ENCODE results near the gene FEM1C.
"Not testable (repeated sequence)": the region's sequence is repeated elsewhere in the genome, so short reads cannot be mapped to it uniquely, and the experiment has no call there.

Gene FEM1C

GRCh38 chr5:115516372-115516771, 28.2 kb downstream of the FEM1C start:
- DNase-seq = no peak

- no peak for DNase-seq
These were observed 30.4 kb downstream of the FEM1C start for GRCh38 chr5:115514220-115514619.

- DNase-seq = no peak
These were observed 32.9 kb downstream of the FEM1C start for GRCh38 chr5:115511632-115512031.

GRCh38 chr5:115510145-115510645, 34.4 kb downstream of the FEM1C start:
- DNase-seq = no peak

DNA sequence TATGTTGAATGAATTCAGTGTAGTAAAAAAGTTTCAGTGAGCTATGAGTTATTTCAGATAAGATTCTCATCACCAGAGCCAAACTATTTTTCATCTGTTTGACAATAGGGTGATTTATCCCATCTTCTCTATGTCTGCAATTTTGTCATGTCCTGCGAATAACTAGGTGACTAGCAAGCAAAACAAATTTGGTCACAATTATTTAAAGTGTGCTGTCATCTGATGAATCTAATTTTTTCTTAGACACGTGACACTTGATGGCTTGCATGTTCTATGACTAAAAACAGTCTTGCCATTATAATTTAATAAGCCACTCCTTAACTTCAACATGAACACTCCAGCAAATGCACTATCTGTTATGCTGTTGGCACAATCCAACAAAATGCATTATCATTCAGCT, 35.0 kb downstream of the FEM1C start:
- no peak for DNase-seq

DNA sequence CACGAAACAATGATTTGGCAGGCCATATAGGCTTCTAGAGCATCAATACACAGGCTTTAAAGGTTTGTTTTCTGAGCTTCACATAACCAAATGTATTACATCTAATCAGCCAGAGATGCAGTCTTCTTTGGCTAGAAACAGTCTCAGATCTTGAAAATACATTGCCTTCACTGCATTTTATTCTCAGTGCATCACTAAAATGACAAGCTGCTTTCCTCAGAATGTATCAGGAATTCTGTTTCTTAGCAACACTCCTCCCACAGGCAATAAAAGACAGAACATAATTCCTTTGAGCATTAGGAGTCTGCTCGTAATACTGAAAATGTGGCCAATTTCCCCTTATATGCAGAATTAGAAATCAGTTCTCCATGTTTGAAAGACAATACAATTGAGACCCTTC, 36.9 kb downstream of the FEM1C start:
- no peak for DNase-seq

GRCh38 chr5:115503420-115503819, 41.2 kb downstream of the FEM1C start:
- DNase-seq = no peak

DNA sequence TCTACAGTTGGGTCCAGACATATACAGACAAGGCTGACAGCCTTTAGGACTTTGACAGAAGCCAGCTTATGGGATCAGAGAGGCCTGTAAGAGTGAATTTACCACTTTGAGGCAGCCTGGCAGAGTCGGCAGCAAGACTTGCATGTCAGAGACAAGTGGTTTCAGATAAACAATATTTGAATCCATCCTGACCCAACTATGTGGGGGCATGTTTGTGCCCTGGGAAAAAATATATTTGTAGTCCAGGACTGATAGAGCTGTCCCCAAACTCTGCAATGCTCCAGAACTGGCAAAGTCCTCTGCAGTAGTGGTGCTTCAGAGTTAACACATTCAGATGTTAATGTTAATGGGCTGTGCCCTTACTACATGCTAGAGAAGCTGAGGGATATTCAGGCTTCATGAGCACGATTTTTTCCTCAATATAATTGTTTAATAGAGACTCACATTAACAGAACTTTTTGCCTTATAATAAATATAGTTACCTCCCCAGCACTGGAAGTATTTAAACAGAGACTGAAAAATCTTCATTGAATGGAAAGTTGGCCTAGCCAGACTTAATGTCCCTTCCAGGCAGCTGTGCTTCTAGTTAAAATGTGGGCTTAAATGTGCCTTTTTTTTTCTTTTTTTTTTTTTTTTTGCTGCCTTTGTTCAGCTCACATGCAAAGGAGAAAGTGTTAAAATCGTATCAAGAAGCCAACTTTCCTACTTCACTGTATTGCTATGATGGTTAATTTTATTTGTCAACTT, 42.9 kb downstream of the FEM1C start:
- no peak for DNase-seq

GRCh38 chr5:115500225-115500624, 44.4 kb downstream of the FEM1C start:
- no peak for DNase-seq

GRCh38 chr5:115496936-115497576, 47.5 kb downstream of the FEM1C start:
- no peak for DNase-seq

DNA sequence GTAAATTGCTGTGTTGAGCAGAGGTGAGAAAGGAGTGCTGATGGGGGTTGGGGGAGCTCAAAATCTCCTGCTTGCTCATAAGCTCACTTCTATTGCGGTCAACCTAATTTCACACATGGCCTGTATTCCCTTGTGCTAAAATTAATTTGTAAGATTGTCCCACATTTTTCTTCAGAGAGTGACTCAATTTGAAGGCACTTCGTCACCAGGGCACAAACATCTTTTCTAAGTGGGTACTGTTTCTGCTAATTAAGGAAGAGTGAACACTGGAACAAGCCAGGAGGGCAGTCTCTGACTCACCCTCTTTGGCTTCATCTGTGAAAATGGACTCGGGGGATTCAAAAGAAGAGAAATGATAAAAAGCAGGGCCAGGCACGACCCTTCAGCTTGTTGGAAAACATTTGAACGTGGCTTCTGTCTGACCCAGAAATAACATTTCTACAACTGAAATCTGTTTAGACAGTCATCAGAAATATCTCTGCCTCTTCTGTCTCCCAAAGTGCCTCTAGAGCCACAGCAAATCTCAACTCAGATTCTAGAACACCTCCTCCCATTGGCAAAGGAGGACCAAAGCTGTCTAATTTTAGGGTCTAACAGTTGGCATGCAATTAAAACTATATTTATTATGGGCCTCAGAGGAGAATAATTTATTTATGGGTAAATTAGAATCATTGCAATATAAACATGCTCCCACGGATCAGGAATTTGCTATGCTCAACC, 49.8 kb downstream of the FEM1C start:
- no peak for DNase-seq

GRCh38 chr5:115490596-115490995, 54.0 kb downstream of the FEM1C start:
- no peak for DNase-seq

- DNase-seq = no peak
These were observed 54.8 kb downstream of the FEM1C start for GRCh38 chr5:115489733-115490132.

GRCh38 chr5:115487756-115488155, 56.8 kb downstream of the FEM1C start:
- peak in 1 of 2 donors; percentile 19 for DNase-seq

DNA sequence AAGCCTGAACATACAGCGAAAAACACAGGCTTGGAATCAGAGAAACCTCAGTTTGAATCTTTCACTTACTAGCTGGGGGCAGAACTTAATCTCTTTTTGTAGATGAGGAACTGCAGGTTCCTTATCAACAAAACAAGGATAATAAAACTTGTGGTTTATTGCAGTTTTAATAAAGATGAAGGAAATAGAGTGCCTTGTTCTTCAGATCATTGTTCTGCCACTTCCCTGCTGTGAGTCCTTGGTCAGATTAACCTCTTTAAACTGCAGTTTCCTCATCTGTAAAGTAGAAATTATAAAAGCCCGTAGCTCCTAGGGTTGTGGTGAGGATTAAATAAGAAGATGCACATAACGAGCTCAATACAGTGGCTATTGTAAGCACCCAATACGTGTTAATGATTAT, 57.4 kb downstream of the FEM1C start:
- no peak for DNase-seq

DNA sequence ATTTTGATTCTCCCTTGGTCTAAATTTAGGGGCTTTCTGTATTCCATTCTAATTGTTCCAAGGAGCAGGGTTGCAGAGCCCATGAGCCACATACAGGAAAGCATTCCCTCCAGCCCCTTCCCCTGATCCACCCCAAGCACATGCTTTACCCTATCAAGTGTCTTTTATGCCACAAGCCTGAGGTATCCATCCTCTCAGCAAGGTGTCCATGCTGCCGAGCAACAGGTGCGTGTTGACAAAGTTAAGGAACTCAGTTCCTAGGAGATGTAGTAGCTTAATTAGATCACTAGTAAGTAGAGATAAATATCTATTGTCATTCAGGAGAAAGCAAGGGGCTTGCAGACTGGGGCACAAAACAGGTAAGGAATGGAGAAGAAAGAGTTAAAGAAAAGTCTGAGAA, 57.8 kb downstream of the FEM1C start:
- no peak for DNase-seq

DNA sequence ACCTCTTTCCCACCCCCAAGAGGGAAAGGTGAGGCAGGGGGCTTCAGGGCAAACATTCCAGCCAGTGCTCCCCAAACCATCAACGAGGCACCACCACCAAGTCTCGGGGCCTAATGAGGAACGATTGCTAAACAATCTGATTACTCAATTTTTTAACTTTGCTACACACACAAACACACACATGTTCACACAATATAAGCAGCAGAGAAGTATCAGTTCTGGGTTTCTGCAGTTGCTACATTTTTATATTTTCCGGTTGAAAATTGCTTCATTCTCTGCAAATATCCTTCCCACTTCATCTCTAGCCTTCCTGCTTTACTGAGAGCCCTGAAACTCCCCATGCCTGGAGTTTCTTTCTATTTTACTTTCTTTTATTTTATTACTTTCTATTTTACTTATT, 60.2 kb downstream of the FEM1C start:
- DNase-seq = no peak

- DNase-seq = no peak
These were observed 63.7 kb downstream of the FEM1C start for GRCh38 chr5:115480900-115481299.

- no peak for DNase-seq
These were observed 64.3 kb downstream of the FEM1C start for GRCh38 chr5:115480271-115480670.

- DNase-seq = not testable (repeated sequence)
These were observed 65.3 kb downstream of the FEM1C start for GRCh38 chr5:115479166-115479873.

DNA sequence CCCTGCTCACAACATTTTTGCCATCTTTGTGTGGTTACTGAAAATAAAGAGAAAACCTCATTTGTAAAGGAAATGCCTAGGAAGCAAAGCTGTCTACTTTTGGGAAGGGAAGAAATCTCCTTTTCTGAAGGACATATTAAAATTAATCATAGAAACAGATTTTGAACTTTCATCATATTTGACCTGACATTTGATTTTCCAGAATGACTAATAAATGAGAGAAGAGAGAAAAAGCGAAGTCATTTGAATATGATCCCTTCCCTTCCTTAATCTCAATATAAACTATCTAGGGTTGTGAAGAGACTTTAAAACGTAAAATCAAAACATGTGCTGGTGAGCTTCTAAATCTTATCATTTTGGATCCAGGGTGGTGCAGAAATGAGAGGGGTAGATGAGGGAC, 66.3 kb downstream of the FEM1C start:
- DNase-seq = no peak

DNA sequence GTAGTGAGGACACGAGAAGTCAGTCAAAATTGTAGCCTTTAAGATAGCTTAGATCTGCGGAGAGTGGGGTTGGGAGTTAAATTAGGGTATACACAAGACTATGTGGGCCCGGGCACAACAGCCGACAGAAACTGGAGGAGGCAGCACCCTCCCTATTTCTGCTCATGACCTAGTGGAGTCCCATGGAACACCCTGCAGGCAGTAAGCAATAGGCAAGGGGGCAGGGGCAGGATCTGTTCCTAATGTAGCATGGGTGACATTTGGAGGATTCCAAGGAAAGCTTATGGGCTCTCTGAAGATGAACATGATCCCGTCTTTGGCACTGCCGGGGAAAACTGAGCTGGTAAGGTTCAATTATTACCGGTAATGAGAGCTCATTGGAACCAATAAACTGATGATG, 67.0 kb downstream of the FEM1C start:
- no peak for DNase-seq

DNA sequence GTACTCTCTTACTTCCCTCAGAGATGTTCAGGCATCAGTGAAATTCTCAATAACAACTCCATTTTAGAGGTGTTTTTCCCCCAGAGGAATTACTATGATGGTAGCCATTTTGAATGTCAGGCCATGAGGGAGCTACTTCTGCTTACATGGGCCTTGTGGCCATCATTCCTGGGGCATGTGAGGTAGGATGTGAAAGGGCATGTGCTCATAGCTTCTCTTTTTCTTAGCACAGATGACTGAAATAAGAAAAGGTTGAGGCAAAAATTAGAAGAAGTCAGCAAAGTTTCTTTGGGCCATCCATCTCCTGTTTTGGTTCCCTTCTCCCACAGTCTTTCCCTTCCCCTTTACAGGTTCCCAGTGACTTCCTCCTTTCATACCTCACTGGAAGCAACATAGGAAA, 68.8 kb downstream of the FEM1C start:
- no peak for DNase-seq

Measured in stimulated activated CD4-positive, alpha-beta T cell treated with anti-CD3 and anti-CD28 coated beads, Interleukin-2, amount 100 ng/mL, for 24 hours (primary cell).